Endothelial cell of umbilical vein (primary cell): ENCODE measurements around the gene CMIP. TPM values are rescaled to one million over a fixed set of nuclear protein-coding genes. Genes with fewer than 3 reads are reported as not detected.

Experiments used
- BruUV-seq: library from RNA; stranded (reverse); fragments of 400-500 nt; replicated peaks from 2 replicates; lab custom pipeline; 2021; lab: Mats Ljungman, UMichigan
- CTCF ChIA-PET: fragments of 300-600, 350-600 bp; sonication (Branson Sonifier 250); formaldehyde crosslinking; loops from one replicate; lab custom pipeline; 2021; ENCODE audit warnings: antibody characterized with exemption, inconsistent platforms; lab: Charles Lee
- POLR2A ChIA-PET: fragments of 300-600, 350-600 bp; sonication (Branson Sonifier 250); formaldehyde crosslinking; loops from one replicate; lab custom pipeline; 2021; ENCODE audit warnings: antibody characterized with exemption, inconsistent platforms; lab: Charles Lee
- DNase-seq: peaks from one replicate; pipeline ENCODE4 v3.0.0-alpha.2; 2011; ENCODE audit warnings: low read depth, low spot score
- FAIRE-seq: peaks from 2 replicates; lab custom pipeline; 2011; peaks lifted over from hg19 to GRCh38; lab: Jason Lieb, UNC
- H2AFZ ChIP-seq: 2 replicates; pipeline ENCODE4 v1.6.0; 2012; ENCODE audit warnings: low read depth, low read length, control low read depth, inconsistent platforms
- H3K27ac ChIP-seq: 2 replicates; pipeline ENCODE4 v1.5.1; 2011; ENCODE audit warnings: low read depth, mild to moderate bottlenecking, control low read depth, low read length, moderate library complexity; ENCODE audit not compliant: insufficient read depth
- H3K27me3 ChIP-seq, 2 experiments: 2 replicates each; pipeline versions ENCODE4 v1.6.0 to v1.6.1; 2011; ENCODE audit warnings: low read length in 2 of 2, mixed read lengths in 1 of 2; ENCODE audit not compliant: control insufficient read depth in 2 of 2, insufficient read depth in 2 of 2
- H3K36me3 ChIP-seq, 2 experiments: 2 replicates in 1 of 2; 3 replicates in 1 of 2; pipeline ENCODE4 v1.5.1; 2011; ENCODE audit warnings: low read length in 2 of 2, mild to moderate bottlenecking in 1 of 2, moderate library complexity in 1 of 2; ENCODE audit not compliant: control insufficient read depth in 2 of 2, insufficient read depth in 2 of 2; ENCODE audit errors: extremely low read depth in 1 of 2
- H3K4me1 ChIP-seq: 3 replicates; pipeline ENCODE4 v1.5.1; 2011; ENCODE audit warnings: mild to moderate bottlenecking, low read length; ENCODE audit not compliant: control insufficient read depth, insufficient read depth; ENCODE audit errors: extremely low read depth
- H3K4me2 ChIP-seq: 2 replicates; pipeline ENCODE4 v1.6.1; 2011; ENCODE audit warnings: low read length, control low read depth, mixed read lengths; ENCODE audit not compliant: insufficient read depth
- H3K4me3 ChIP-seq, 3 experiments: fragments of 200-600 bp in 1 of 3; sonication (generic), shearing (Covaris generic) in 1 of 3; replicated peaks in 1 of 3; 2 replicates each; pipeline ENCODE4 v1.5.1; 2011 to 2016; ENCODE audit warnings: control low read depth in 3 of 3, low read length in 3 of 3, mild to moderate bottlenecking in 2 of 3, inconsistent platforms in 1 of 3, low read depth in 1 of 3, moderate library complexity in 1 of 3; ENCODE audit not compliant: insufficient read depth in 1 of 3
- H3K79me2 ChIP-seq: 2 replicates; pipeline ENCODE4 v1.6.0; 2012; ENCODE audit warnings: low read length, inconsistent platforms; ENCODE audit not compliant: control insufficient read depth, insufficient read depth
- H3K9ac ChIP-seq: replicated peaks from 2 replicates; pipeline ENCODE3; 2011; ENCODE audit warnings: low read length, control low read depth; ENCODE audit not compliant: insufficient read depth; ENCODE audit errors: extremely low read depth
- H3K9me1 ChIP-seq: replicated peaks from 3 replicates; pipeline ENCODE4 v1.6.0; 2011; ENCODE audit warnings: mild to moderate bottlenecking, low read length; ENCODE audit not compliant: control insufficient read depth, insufficient read depth; ENCODE audit errors: extremely low read depth
- H3K9me3 ChIP-seq: replicated peaks from 2 replicates; pipeline ENCODE4 v1.5.1; 2012; ENCODE audit warnings: low read length, inconsistent platforms; ENCODE audit not compliant: control insufficient read depth, insufficient read depth
- H4K20me1 ChIP-seq: replicated peaks from 2 replicates; pipeline ENCODE3; 2011; ENCODE audit warnings: mild to moderate bottlenecking, low read length; ENCODE audit not compliant: control insufficient read depth, insufficient read depth; ENCODE audit errors: extremely low read depth
- CTCF ChIP-seq, 2 donors: IDR thresholded peaks; 1 replicate in 1 of 2; 2 replicates in 1 of 2; pipeline ENCODE4 v1.5.1; 2011; ENCODE audit warnings: low read length in 2 of 2, mild to moderate bottlenecking in 2 of 2, moderate library complexity in 2 of 2, control low read depth in 1 of 2, inconsistent platforms in 1 of 2, low read depth in 1 of 2; ENCODE audit not compliant: insufficient read depth in 1 of 2; ENCODE audit errors: extremely low read depth in 1 of 2
- EZH2 ChIP-seq: IDR thresholded peaks from 2 replicates; pipeline ENCODE4 v1.6.1; 2012; ENCODE audit warnings: borderline replicate concordance, low read depth, mild to moderate bottlenecking, moderate library complexity, low read length, inconsistent platforms; ENCODE audit not compliant: severe bottlenecking
- FOS ChIP-seq: IDR thresholded peaks from 2 replicates; pipeline ENCODE4 v1.6.1; 2011; ENCODE audit warnings: mild to moderate bottlenecking, low read length, moderate library complexity, borderline replicate concordance; ENCODE audit not compliant: insufficient read depth
- GATA2 ChIP-seq: IDR thresholded peaks from 2 replicates; pipeline ENCODE4 v1.7.0; 2011; ENCODE audit warnings: low read depth, mild to moderate bottlenecking, moderate library complexity, mixed read lengths, low read length; ENCODE audit not compliant: insufficient read length, insufficient read depth
- JUN ChIP-seq: IDR thresholded peaks from 2 replicates; pipeline ENCODE4 v1.6.1; 2011; ENCODE audit warnings: borderline replicate concordance, low read depth; ENCODE audit not compliant: insufficient read length, insufficient read depth
- MAX ChIP-seq: IDR thresholded peaks from 2 replicates; pipeline ENCODE4 v1.6.1; 2011; ENCODE audit not compliant: insufficient read depth, insufficient read length
- MYC ChIP-seq: IDR thresholded peaks from one replicate; pipeline ENCODE4 v1.6.1; 2011; ENCODE audit warnings: mild to moderate bottlenecking, low read depth, low read length
- POLR2A ChIP-seq: IDR thresholded peaks from 2 replicates; pipeline ENCODE4 v1.6.1; 2012; ENCODE audit warnings: low read depth, mild to moderate bottlenecking, control low read depth, low read length
- POLR2AphosphoS5 ChIP-seq: IDR thresholded peaks from 2 replicates; pipeline ENCODE4 v1.6.1; 2012; ENCODE audit warnings: low read depth, mild to moderate bottlenecking, control low read depth, low read length, moderate library complexity; ENCODE audit not compliant: insufficient read depth
- dilution Hi-C: fragments of 300-500 bp; cut with MboI; formaldehyde crosslinking; loops from one replicate; pipeline ENCODE4 v1.15.0; 2019; ENCODE audit warnings: low sequenced_read_pairs; ENCODE audit not compliant: extremely low pct_ligation_motif_present
- intact Hi-C: fragments of 100-400 bp; cut with micrococcal nuclease; formaldehyde crosslinking; loops from one replicate; pipeline ENCODE4 v1.10.0; 2022
- polyA plus RNA-seq, 4 experiments: library from polyadenylated mRNA; depleted of rRNA in 3 of 4; stranded (reverse) in 3 of 4; unstranded in 1 of 4; fragments of >200 nt; gene quantifications; 2 replicates each; pipeline versions ENCODE4 v1.2.1 to v1.2.3, GENCODE V29; 2011 to 2012; ENCODE audit warnings: missing spikeins in 1 of 4
- total RNA-seq: library from RNA; stranded (reverse); gene quantifications from 2 replicates; pipeline ENCODE4 v1.2.3, GENCODE V29; 2021

Gene CMIP
- total and polyA plus RNA-seq, 2 donors (not counting 3 experiments of a cell fraction or from before 2014, with no cell fraction given) = 29.0 to 101 TPM

GRCh38 chr16:81567087-81567486, 122.5 kb downstream of the CMIP start:
- Histone ChIP-seq H3K79me2 (peaks cover 32% of the 10 kb centered on the region), H2AFZ (no peak overlapping the region), H3K27me3 (no peaks in the 10 kb centered on the region), H3K4me3 (no peak overlapping the region), H3K9me1 (no peaks in the 10 kb centered on the region), H3K4me2 (no peak overlapping the region), H3K9me3 (no peaks in the 10 kb centered on the region), H3K4me1 (peaks cover 9% of the 10 kb centered on the region), H4K20me1 (peaks cover 3% of the 10 kb centered on the region), H3K9ac (no peak overlapping the region), H3K36me3 (no peaks in the 10 kb centered on the region), H3K27ac (no peak overlapping the region)
- POLR2A ChIA-PET = no interaction called here
- no peak for FAIRE-seq
- CTCF ChIA-PET = no interaction called here
- dilution Hi-C loops = no loop called here
- no peak for DNase-seq
- intact Hi-C loops = no loop called here
- TF ChIP-seq MYC = no peak
- no peak for TF ChIP-seq MAX
- no peak for TF ChIP-seq EZH2
- no peak for TF ChIP-seq CTCF (IDR thresholded peaks at IDR 0.05; ENCODE audit: extremely low read depth in 1 of 2, insufficient read depth in 1 of 2, low read depth in 1 of 2, low read length in 2 of 2)
- TF ChIP-seq GATA2 = no peak
- no peak for TF ChIP-seq FOS
- no peak for TF ChIP-seq POLR2AphosphoS5
- no peak for TF ChIP-seq POLR2A
- TF ChIP-seq JUN = no peak
- BruUV-seq = no TSS peak
